OCI-M2 (cell line): ENCODE results near the gene SH3RF3.

Experiments used
- DNase-seq: peaks from one replicate; lab custom pipeline; 2025; ENCODE audit not compliant: unreplicated experiment; lab: John Stamatoyannopoulos, UW

The SH3RF3 gene

GRCh38 chr2:109512076-109512475 is 383.1 kb downstream of the SH3RF3 start:
- no peak for DNase-seq

GRCh38 chr2:109513230-109513629 is 384.2 kb downstream of the SH3RF3 start:
- DNase-seq, result no peak

GRCh38 chr2:109513749-109514588 is 385.0 kb downstream of the SH3RF3 start:
- no peak for DNase-seq

GRCh38 chr2:109514857-109515256 is 385.9 kb downstream of the SH3RF3 start:
- DNase-seq, result no peak

- no peak for DNase-seq
Observed at GRCh38 chr2:109516445-109517117, 387.6 kb downstream of the SH3RF3 start.

GRCh38 chr2:109517118-109517889 is 388.3 kb downstream of the SH3RF3 start:
- no peak for DNase-seq

GRCh38 chr2:109519513-109519912 is 390.5 kb downstream of the SH3RF3 start:
- DNase-seq, result no peak

GRCh38 chr2:109521233-109522062 is 392.4 kb downstream of the SH3RF3 start:
- no peak for DNase-seq

GRCh38 chr2:109522063-109522374 is 393.0 kb downstream of the SH3RF3 start:
- no peak for DNase-seq

- DNase-seq, result no peak
Observed at GRCh38 chr2:109523121-109523520, 394.1 kb downstream of the SH3RF3 start.

- DNase-seq, result no peak
Observed at GRCh38 chr2:109523536-109524361, 394.7 kb downstream of the SH3RF3 start.

- DNase-seq, result no peak
Observed at GRCh38 chr2:109525836-109526235, 396.8 kb downstream of the SH3RF3 start.

- no peak for DNase-seq
Observed at GRCh38 chr2:109526442-109526970, 397.5 kb downstream of the SH3RF3 start.

GRCh38 chr2:109527079-109527478 is 398.1 kb downstream of the SH3RF3 start:
- no peak for DNase-seq

GRCh38 chr2:109527846-109528705 is 399.1 kb downstream of the SH3RF3 start:
- no peak for DNase-seq

- no peak for DNase-seq
Observed at GRCh38 chr2:109528811-109529501, 400.0 kb downstream of the SH3RF3 start.

- DNase-seq, result no peak
Observed at GRCh38 chr2:109529532-109530449, 400.8 kb downstream of the SH3RF3 start.
